OCI-LY3 (cell line): ENCODE data around the gene TRAF5.

Source experiments
- H2AFZ ChIP-seq: fragments of 200-600, 300-600 bp; shearing (Covaris generic); 2 replicates; pipeline ENCODE4 v1.6.0; 2014; ENCODE audit warnings: antibody characterized with exemption, low read depth, low read length
- H3K27ac ChIP-seq: fragments of 200-600, 300-600 bp; sonication (generic); 2 replicates; pipeline ENCODE4 v1.5.1; 2014; ENCODE audit warnings: mild to moderate bottlenecking, low read length, moderate library complexity, mixed read lengths
- H3K27me3 ChIP-seq: fragments of 200-600, 300-600 bp; sonication (generic); 2 replicates; pipeline ENCODE4 v1.6.1; 2014; ENCODE audit warnings: low read depth, low read length, mixed read lengths
- H3K36me3 ChIP-seq: fragments of 200-600, 300-600 bp; sonication (generic); replicated peaks from 2 replicates; pipeline ENCODE3; 2014; ENCODE audit warnings: low read depth, low read length, mixed read lengths
- H3K4me1 ChIP-seq: fragments of 300-600, 200-600 bp; sonication (generic); 2 replicates; pipeline ENCODE4 v1.6.1; 2014; ENCODE audit warnings: low read length, mixed read lengths
- H3K4me2 ChIP-seq: fragments of 200-600, 300-600 bp; sonication (generic); 2 replicates; pipeline ENCODE4 v1.6.1; 2014; ENCODE audit warnings: low read length, mixed read lengths
- H3K4me3 ChIP-seq: fragments of 300-600, 200-600 bp; sonication (generic); 2 replicates; pipeline ENCODE4 v1.5.1; 2014; ENCODE audit warnings: antibody characterized with exemption, mild to moderate bottlenecking, low read length, moderate library complexity
- H3K79me2 ChIP-seq: fragments of 300-600, 200-600 bp; shearing (Covaris generic); 2 replicates; pipeline ENCODE4 v1.6.1; 2014; ENCODE audit warnings: mild to moderate bottlenecking, low read length, mixed read lengths
- H3K9ac ChIP-seq: fragments of 300-600, 200-600 bp; shearing (Covaris generic); 2 replicates; pipeline ENCODE4 v1.6.0; 2014; ENCODE audit warnings: mild to moderate bottlenecking, low read length, moderate library complexity
- H3K9me3 ChIP-seq: fragments of 200-600, 300-600 bp; shearing (Covaris generic); 2 replicates; pipeline ENCODE4 v1.6.1; 2014; ENCODE audit warnings: low read length, mixed read lengths; ENCODE audit not compliant: insufficient read depth
- H4K20me1 ChIP-seq: fragments of 200-600, 300-600 bp; sonication (generic); 2 replicates; pipeline ENCODE4 v1.6.1; 2016; ENCODE audit warnings: low read length, mixed read lengths; ENCODE audit not compliant: insufficient read depth
- EZH2phosphoT487 ChIP-seq: fragments of 200-600 bp; shearing (Covaris generic); IDR thresholded peaks from 2 replicates; pipeline ENCODE4 v1.6.1; 2018; ENCODE audit warnings: antibody characterized with exemption, mixed run types, low read depth
- TF ChIP-seq, protein P1 (sequence below): fragments of 200-600, 300-600 bp; sonication (generic); IDR thresholded peaks from 2 replicates; pipeline ENCODE4 v1.5.1; 2014; ENCODE audit warnings: antibody characterized with exemption, low read length, low read depth

TRAF5 gene

DNA sequence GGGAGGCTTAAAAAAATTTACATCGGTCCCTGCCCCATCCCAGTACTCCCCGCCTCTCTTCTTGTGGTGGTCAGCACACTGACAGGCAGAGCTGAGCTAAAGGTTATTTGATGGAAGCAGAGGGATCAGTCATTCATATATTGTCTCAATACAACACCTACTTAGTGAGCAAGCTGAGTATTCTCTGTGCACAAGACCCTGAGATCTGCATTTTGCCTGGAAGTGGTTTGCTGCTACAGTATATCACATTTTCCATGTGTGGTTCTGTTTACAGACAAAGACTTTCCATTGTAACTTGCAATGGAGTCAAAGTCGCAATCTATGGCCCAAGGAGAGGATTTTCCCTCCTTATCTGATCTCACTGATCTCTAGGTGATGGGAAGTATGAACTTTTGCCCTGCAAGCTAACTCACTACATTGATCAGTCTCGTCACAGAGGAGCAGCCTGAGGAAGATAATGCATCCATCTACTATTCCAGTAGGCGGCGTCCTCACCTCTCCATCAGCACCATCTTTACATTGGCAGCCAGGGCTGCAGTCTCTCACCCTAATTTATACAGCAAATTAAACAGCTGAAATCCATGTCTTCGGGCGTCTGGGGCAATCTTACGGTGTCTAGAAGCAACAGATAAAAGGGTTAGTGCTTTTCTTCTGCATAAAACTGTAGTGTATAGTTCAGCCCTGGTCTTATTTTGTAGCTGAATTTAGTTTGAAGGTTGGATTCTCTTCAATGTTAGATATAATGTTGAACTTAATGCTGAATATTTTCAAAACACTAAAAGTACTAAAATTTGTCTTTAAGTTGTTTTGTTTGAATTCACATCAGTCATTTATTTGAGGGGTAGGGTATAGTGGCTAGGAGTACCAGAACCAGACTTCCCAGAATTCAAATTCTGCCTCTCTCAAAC lies 3.2 kb upstream of the TRAF5 start:
- no peak overlapping the region for H2AFZ ChIP-seq

DNA sequence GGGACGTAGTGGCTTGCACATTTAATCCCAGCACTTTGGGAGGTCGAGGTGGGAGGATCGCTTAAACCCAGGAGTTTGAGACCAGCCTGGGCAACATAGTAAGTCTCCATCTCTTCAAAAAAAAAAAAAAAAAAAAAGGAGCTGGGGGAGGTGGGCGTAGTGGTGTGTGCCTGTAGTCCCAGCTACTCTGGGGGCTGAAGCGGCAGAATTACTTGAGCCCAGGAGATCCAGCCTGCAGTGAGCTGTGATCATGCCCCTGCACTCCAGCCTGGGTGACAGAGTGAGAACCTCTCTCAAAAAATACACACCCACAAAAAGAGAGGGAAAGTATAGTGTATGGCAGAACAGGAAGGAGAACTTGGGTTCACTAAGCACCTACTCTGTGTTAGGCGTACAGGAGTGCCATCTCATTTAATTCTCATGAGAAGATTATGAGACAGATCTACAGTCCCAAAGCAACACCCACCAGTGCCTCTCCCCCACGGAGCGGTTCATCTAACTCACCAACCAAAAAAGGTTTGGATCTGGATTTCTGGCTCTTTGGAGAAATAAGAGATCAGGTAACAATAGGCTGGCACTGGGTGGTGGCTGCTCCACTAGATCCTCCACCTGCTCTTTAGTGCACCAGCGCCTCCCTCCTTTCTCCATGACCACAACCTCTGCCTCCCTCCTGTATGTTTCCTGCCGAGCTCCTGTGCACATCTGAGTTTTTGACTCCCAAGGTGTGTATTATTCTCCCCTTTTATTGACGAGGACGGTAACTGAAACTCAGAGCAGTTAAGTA lies 1.4 kb upstream of the TRAF5 start:
- Histone ChIP-seq H3K4me3 (no peak overlapping the region), H3K9ac (no peak overlapping the region)

More for the DNA sequence above, 3.2 kb upstream of the TRAF5 start:
- H3K9me3 ChIP-seq = no peaks in the 10 kb centered on the region
- H3K79me2 ChIP-seq = peaks cover 16% of the 10 kb centered on the region
- no peaks in the 10 kb centered on the region for H3K27me3 ChIP-seq
- no peaks in the 10 kb centered on the region for H4K20me1 ChIP-seq
- H3K4me2 ChIP-seq = no peak overlapping the region
- no peak overlapping the region for H3K9ac ChIP-seq
- H3K4me3 ChIP-seq = no peak overlapping the region
- no peak for TF ChIP-seq EZH2phosphoT487
- TF ChIP-seq, protein P1, sequence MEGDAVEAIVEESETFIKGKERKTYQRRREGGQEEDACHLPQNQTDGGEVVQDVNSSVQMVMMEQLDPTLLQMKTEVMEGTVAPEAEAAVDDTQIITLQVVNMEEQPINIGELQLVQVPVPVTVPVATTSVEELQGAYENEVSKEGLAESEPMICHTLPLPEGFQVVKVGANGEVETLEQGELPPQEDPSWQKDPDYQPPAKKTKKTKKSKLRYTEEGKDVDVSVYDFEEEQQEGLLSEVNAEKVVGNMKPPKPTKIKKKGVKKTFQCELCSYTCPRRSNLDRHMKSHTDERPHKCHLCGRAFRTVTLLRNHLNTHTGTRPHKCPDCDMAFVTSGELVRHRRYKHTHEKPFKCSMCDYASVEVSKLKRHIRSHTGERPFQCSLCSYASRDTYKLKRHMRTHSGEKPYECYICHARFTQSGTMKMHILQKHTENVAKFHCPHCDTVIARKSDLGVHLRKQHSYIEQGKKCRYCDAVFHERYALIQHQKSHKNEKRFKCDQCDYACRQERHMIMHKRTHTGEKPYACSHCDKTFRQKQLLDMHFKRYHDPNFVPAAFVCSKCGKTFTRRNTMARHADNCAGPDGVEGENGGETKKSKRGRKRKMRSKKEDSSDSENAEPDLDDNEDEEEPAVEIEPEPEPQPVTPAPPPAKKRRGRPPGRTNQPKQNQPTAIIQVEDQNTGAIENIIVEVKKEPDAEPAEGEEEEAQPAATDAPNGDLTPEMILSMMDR = peak; percentile 94
- no peak overlapping the region for H3K27ac ChIP-seq
- no peaks in the 10 kb centered on the region for H3K36me3 ChIP-seq
- H3K4me1 ChIP-seq = peaks cover 19% of the 10 kb centered on the region

DNA sequence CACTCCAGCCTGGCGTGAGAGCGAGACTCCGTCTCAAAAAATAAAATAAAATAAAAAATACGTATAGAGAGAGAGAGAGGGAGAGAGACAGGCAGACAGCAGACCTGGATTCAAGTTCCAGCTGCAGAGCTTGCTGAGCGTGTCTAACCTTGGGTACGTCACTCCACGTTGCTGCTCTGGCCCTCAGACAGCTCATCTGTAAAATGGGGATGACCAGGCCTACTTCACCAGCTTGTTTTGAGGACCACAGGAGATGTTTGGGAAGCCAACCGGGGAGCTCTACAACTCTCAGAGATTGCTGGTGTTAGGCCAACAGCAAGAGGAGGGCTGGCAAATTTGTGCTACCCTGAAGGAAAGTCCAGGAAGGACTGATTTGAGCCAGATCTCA lies 499 bp upstream of the TRAF5 start:
- TF ChIP-seq, protein P1 = no peak
- no peak for TF ChIP-seq EZH2phosphoT487
- Histone ChIP-seq H3K9me3 (no peaks in the 10 kb centered on the region), H3K4me1 (peaks cover 36% of the 10 kb centered on the region), H3K27ac (peak overlapping the region; percentile 16; the same call in 1 of the 2 replicates), H2AFZ (peak overlapping the region; percentile 97), H3K4me2 (peak overlapping the region; percentile 94), H4K20me1 (peaks cover 25% of the 10 kb centered on the region), H3K36me3 (peaks cover 8% of the 10 kb centered on the region), H3K79me2 (peaks cover 44% of the 10 kb centered on the region), H3K4me3 (peak overlapping the region; percentile 79), H3K27me3 (no peaks in the 10 kb centered on the region), H3K9ac (peak overlapping the region; percentile 84)

More for the DNA sequence above, 1.4 kb upstream of the TRAF5 start:
- Histone ChIP-seq H3K9me3 (no peaks in the 10 kb centered on the region), H3K36me3 (peaks cover 4% of the 10 kb centered on the region), H3K79me2 (peaks cover 34% of the 10 kb centered on the region), H3K27ac (no peak overlapping the region), H3K4me1 (peaks cover 36% of the 10 kb centered on the region), H3K27me3 (no peaks in the 10 kb centered on the region), H2AFZ (no peak overlapping the region), H3K4me2 (no peak overlapping the region), H4K20me1 (peaks cover 15% of the 10 kb centered on the region)
- TF ChIP-seq, protein P1 = no peak
- no peak for TF ChIP-seq EZH2phosphoT487
